Measurements from ENCODE around the gene INPP5B. TPM values are rescaled to one million over a fixed set of nuclear protein-coding genes. Genes with fewer than 3 reads are reported as not detected.

INPP5B gene
- total and polyA plus RNA-seq, 10 of the 15 experiments (the other 5 are each of a cell fraction or from before 2014, with no cell fraction given): 10.9 to 54.4 (median 26.9) TPM

DNA sequence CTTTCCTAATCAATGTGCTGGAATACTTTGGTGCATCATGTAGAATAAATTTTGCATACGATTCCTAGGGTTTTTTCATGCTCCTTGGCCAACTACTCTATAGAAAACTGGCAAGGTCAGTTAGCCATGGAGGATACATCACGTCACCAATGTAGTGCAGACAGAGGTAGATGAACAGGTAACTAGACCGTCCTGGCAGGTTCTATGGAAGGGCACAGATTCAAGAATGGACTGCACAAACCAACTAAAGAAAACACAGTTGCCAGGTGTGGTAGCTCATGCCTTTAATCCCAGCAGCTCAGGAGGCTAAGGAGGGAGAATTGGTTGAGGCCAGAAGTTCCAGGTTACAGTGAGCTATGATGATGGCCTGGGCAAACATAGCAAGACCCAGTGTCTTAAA, 97.4 kb downstream of the INPP5B start:
- in situ Hi-C loops (cut with MboI): no loop called here
- intact Hi-C loops (cut with micrococcal nuclease; ENCODE audit: unreplicated experiment): no loop called here
- 97% methylated on average over 3 of the region's 3 CpGs for WGBS (ENCODE audit: insufficient coverage, insufficient replicate concordance, low lambda C conversion rate, missing lambda C conversion rate)
- Histone ChIP-seq H3K4me1 (ENCODE audit: control insufficient read depth, insufficient read depth, low read length) (peaks cover 10% of the 10 kb centered on the region), H3K27ac (ENCODE audit: control insufficient read depth, insufficient read depth) (no peak overlapping the region), H3K9me3 (replicated peaks; ENCODE audit: control insufficient read depth, insufficient read depth, low read length) (no peaks in the 10 kb centered on the region), H3K79me2 (ENCODE audit: control insufficient read depth, insufficient read depth, low read length) (peaks cover 59% of the 10 kb centered on the region), H3K9ac (ENCODE audit: control insufficient read depth, insufficient read depth, low read length) (no peak overlapping the region), H3K36me3 (ENCODE audit: control insufficient read depth in 2 of 2, insufficient read depth in 2 of 2, low read length in 1 of 2) (peaks cover 0 to 8% of the 10 kb centered on the region in 2 experiments; a peak in 3 of 4 replicates), H3K4me2 (ENCODE audit: control insufficient read depth, insufficient read depth) (no peak overlapping the region), H3K27me3 (replicated peaks in 1 of 2; ENCODE audit: control insufficient read depth in 2 of 2, insufficient read depth in 2 of 2, low read length in 1 of 2) (no peaks in the 10 kb centered on the region), H2AFZ (ENCODE audit: control insufficient read depth, low read depth, low read length) (no peak overlapping the region), H3K4me3 (no peak overlapping the region), H4K20me1 (ENCODE audit: control insufficient read depth, insufficient read depth) (no peaks in the 10 kb centered on the region)
- FAIRE-seq: no peak
- BruUV-seq (replicated peaks): no TSS peak
- SMC1A ChIA-PET (ENCODE audit: uncharacterized antibody, unreplicated experiment): interaction anchor here (0.7 to 1.6 kb wide), 2 partner anchors 10 to 141 kb away, joined by 3 to 4 read pairs; partner anchors contain the start of gene MTF1
- CTCF ChIA-PET: interaction anchor here (0.7 to 2.9 kb wide), 2 partner anchors 11 to 12 kb away, joined by 3 to 18 read pairs; partner anchors contain the start of gene MTF1
- RAD21 ChIA-PET (ENCODE audit: unreplicated experiment): interaction anchor here (2.3 kb wide), 1 partner anchor 10 kb away, joined by 12 read pairs; the partner anchor contains the start of gene MTF1
- no peak for ATAC-seq
- TF ChIP-seq LARP7 (IDR thresholded peaks at IDR 0.05) (no peak), ZZZ3 (IDR thresholded peaks at IDR 0.05; ENCODE audit: control insufficient read depth, insufficient read length, low read depth) (no peak), ATF7 (IDR thresholded peaks at IDR 0.05; ENCODE audit: low read depth) (no peak), HDAC6 (IDR thresholded peaks at IDR 0.05; ENCODE audit: unreplicated experiment) (no peak), SUZ12 (IDR thresholded peaks at IDR 0.05; ENCODE audit: unreplicated experiment) (no peak), SP1 (IDR thresholded peaks at IDR 0.05; ENCODE audit: low read depth, low read length) (no peak)
- POLR2A ChIA-PET: interaction anchor here (0.7 kb wide), 1 partner anchor 43 kb away, joined by 4 read pairs; no protein-coding TSS in a partner anchor
- DNase-seq (ENCODE audit: low read depth, low spot score): no peak
